ENCODE results near the gene OTUD3. TPM values are rescaled to one million over a fixed set of nuclear protein-coding genes. Genes with fewer than 3 reads are reported as not detected.
A peak's percentile ranks its signal among the peaks of the same experiment; 100 is the strongest.

The OTUD3 gene
- total and polyA plus RNA-seq, 2 of the 13 experiments (the other 11 are each of a cell fraction or from before 2014, with no cell fraction given): 5.2 to 7.5 TPM

GRCh38 chr1:19923953-19924346, 41.8 kb downstream of the OTUD3 start (continued):
- TF ChIP-seq ZNF513 (CRISPR knock-in tag; conservative IDR thresholded peaks at IDR 0.05) (no peak), SALL2 (CRISPR knock-in tag; IDR thresholded peaks at IDR 0.05) (no peak), HDAC1 (CRISPR knock-in tag; IDR thresholded peaks at IDR 0.05) (peak; percentile 63), ZNF569 (CRISPR knock-in tag; IDR thresholded peaks at IDR 0.05; ENCODE audit: borderline replicate concordance) (no peak), HNF4A (CRISPR knock-in tag; IDR thresholded peaks at IDR 0.05) (peak; percentile 50), MAZ (IDR thresholded peaks at IDR 0.05; ENCODE audit: borderline replicate concordance, low read depth, low read length) (no peak), MAZ (CRISPR knock-in tag; IDR thresholded peaks at IDR 0.05; ENCODE audit: low read depth) (no peak), SUZ12 (IDR thresholded peaks at IDR 0.05; ENCODE audit: low read depth, low read length) (no peak), EEA1 (CRISPR knock-in tag; IDR thresholded peaks at IDR 0.05; ENCODE audit: borderline replicate concordance) (no peak), ZNF619 (CRISPR knock-in tag; IDR thresholded peaks at IDR 0.05) (no peak), CAMTA2 (CRISPR knock-in tag; IDR thresholded peaks at IDR 0.05; ENCODE audit: borderline replicate concordance) (no peak), ZFP1 (CRISPR knock-in tag; IDR thresholded peaks at IDR 0.05) (no peak), RELA (CRISPR knock-in tag; IDR thresholded peaks at IDR 0.05) (no peak), MAFK (conservative IDR thresholded peaks at IDR 0.05 in 1 of 2, IDR thresholded peaks at IDR 0.05 in 1 of 2; ENCODE audit: low read length in 2 of 2) (no peak), DNMT1 (CRISPR knock-in tag; IDR thresholded peaks at IDR 0.05) (no peak), ZNF768 (CRISPR knock-in tag; IDR thresholded peaks at IDR 0.05) (peak; percentile 48; the same call in 1 of the 2 replicates), FOXO1 (CRISPR knock-in tag; IDR thresholded peaks at IDR 0.05) (no peak)
- TF ChIP-seq, protein P1, sequence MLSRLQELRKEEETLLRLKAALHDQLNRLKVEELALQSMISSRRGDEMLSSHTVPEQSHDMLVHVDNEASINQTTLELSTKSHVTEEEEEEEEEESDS (CRISPR knock-in tag; IDR thresholded peaks at IDR 0.05; ENCODE audit: borderline replicate concordance): no peak
- TF ChIP-seq, protein P2, sequence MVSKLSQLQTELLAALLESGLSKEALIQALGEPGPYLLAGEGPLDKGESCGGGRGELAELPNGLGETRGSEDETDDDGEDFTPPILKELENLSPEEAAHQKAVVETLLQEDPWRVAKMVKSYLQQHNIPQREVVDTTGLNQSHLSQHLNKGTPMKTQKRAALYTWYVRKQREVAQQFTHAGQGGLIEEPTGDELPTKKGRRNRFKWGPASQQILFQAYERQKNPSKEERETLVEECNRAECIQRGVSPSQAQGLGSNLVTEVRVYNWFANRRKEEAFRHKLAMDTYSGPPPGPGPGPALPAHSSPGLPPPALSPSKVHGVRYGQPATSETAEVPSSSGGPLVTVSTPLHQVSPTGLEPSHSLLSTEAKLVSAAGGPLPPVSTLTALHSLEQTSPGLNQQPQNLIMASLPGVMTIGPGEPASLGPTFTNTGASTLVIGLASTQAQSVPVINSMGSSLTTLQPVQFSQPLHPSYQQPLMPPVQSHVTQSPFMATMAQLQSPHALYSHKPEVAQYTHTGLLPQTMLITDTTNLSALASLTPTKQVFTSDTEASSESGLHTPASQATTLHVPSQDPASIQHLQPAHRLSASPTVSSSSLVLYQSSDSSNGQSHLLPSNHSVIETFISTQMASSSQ (IDR thresholded peaks at IDR 0.05; ENCODE audit: low read depth): no peak
- TF ChIP-seq, protein P2 (CRISPR knock-in tag; IDR thresholded peaks at IDR 0.05; ENCODE audit: borderline replicate concordance): no peak
- TF ChIP-seq, protein P3, sequence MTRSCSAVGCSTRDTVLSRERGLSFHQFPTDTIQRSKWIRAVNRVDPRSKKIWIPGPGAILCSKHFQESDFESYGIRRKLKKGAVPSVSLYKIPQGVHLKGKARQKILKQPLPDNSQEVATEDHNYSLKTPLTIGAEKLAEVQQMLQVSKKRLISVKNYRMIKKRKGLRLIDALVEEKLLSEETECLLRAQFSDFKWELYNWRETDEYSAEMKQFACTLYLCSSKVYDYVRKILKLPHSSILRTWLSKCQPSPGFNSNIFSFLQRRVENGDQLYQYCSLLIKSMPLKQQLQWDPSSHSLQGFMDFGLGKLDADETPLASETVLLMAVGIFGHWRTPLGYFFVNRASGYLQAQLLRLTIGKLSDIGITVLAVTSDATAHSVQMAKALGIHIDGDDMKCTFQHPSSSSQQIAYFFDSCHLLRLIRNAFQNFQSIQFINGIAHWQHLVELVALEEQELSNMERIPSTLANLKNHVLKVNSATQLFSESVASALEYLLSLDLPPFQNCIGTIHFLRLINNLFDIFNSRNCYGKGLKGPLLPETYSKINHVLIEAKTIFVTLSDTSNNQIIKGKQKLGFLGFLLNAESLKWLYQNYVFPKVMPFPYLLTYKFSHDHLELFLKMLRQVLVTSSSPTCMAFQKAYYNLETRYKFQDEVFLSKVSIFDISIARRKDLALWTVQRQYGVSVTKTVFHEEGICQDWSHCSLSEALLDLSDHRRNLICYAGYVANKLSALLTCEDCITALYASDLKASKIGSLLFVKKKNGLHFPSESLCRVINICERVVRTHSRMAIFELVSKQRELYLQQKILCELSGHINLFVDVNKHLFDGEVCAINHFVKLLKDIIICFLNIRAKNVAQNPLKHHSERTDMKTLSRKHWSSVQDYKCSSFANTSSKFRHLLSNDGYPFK (CRISPR knock-in tag; IDR thresholded peaks at IDR 0.05; ENCODE audit: borderline replicate concordance): no peak
